GM18502 (cell line): ENCODE measurements around the gene WWTR1.

Experiments
- ATAC-seq: cut with Tn5 transposase; IDR thresholded peaks from one replicate; pipeline ENCODE4 v1.9.1; 2021; ENCODE audit warnings: mild to moderate bottlenecking; ENCODE audit not compliant: unreplicated experiment, poor library complexity

Gene WWTR1

DNA sequence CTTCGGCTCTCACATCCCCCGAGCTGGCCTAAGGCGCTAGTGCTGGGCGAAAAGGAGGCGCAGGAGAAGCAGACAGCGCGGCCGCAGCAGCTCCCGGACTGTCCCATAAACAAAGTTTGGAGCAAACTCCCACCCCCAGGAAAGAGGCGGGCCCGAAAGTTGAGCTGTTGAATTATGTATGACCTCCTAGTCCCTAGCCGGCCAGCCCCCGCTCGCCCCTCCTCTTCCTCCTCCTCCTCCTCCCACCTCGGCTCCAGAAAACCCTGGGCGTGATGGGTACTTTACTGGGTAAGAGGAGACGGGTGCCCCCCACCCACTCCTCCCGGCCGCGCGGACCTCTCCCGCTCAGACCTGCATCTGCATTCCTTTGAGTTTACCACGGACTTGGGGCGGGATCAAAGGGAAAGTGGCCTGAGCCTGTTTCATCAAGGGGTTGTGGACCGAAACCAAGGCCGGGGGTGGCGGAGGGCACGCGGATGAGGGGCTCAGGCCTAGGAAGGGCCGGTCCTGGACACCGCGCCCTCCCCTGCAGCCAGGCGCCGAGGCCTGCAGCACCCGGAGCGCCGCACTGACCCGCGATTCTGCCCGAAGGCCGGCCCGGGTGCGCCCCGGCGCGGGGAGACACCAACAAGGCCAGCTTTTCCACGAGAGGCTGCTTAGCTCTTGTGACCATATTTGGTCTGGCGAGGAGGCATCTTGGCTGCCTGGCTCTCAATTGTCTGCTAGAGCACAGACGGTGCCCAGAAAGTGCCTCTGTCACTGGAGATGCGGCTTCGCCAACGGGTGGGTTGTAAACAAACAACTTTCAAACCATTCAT is at the start of gene WWTR1:
Gene WWTR1, minus strand, starts transcription at position 100 of the 818 bp plus-strand sequence. CDS start 719 bp downstream, outside the sequence.
- peak; percentile 82 for ATAC-seq

- ATAC-seq = no peak
These were observed 49.1 kb upstream of the WWTR1 start for GRCh38 chr3:149706905-149707304.

GRCh38 chr3:149705416-149705815 is 47.6 kb upstream of the WWTR1 start:
- no peak for ATAC-seq

DNA sequence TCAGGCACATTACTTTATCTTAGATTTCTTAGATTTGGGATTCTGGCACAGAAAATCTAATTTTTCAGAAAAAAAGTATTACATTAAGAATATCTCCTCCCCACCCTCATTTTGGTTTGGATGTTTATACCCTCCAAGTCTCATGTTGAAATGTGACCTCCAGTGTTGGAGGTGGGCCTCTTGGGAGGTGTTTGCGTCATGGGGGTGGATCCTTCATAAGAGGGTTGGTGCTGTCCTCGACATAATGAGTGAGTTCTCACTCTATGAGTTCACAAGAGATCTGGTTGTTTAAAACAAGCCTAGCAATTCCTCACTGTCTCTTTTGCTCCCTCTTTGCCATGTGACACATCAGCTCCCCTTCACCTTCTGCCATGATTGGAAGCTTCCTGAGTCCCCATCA is 45.6 kb upstream of the WWTR1 start:
- no peak for ATAC-seq

DNA sequence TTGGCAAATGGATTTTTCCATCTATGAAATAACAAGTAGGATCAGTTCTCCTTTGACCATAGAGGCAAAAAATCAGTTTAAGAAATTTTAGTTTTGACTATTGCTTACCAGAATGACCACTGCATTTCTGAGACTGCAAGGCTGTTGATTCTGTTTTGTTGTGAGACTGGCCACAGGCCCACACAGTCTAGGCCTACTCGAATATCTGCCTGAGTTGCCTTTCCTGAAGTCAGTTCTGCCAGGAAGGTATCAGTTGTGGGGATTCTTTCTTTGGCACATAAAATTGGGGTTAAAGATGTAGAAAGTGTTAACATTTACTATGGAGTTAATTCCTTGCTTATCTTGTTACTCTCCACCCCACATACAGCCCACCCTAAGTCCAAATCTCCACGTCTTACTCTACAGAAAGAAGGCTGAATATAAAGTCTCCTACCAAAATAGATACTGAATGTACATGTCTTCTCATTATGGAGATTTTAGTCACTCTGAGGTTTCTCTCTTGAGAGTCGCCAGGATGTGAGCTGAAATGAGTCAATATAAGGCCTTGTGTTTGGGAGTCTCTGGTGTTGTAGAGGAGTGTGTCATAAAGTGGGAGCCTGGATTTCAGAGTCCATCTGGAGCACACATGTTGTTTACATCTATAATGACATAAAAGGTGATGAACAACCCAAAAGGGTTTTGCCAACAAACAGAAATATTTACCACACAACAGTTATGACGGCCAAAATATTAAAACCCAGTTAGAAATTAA is 45.0 kb upstream of the WWTR1 start:
- ATAC-seq = peak; percentile 38

DNA sequence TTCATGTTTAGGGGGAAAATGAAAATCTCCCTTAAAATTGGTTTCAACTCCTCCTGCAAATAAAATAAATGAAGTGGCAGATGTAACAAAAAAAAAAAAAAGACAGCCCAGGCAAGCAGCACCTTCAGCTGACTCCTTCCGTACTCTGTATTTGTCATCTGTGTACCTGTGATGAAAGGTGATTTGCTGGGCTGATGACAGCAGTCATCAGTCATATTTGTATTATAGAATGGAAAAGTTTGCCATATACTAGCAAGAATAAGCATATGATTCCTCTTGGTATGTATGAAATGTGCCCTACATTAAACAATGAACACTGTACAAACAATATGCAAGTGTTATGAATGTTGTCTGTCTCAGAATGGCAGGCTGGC is 44.1 kb upstream of the WWTR1 start:
- no peak for ATAC-seq

- ATAC-seq = no peak
These were observed 43.6 kb upstream of the WWTR1 start for GRCh38 chr3:149701206-149701976.

DNA sequence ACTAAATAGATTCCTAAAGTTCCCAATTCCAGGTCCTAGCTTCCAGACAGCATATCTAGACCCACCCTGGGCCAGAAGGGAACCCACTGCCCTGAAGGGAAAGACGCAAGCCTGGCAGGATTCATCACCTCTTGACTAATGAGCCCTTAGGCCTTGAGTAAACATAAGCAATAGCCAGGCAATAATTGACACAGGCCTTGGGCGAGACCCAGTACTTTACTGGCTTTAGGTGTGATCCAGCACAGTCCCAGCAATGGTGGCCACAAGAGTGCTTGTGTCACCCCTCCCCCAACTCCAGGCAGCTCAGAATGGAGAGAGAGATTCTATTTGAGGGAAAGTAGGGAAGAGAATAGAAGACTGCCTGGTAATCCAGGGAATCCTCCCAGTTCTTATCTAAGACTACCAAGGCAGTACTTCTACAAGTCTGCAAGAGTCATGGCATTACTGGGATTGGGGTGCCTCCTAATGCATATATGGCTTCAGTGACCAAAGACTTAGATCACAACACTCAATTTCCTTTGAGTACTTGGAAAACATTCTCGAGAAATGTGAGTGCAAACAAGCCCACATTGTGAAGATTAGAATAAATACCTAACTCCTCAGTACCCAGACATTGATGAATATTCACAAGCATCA is 30.4 kb upstream of the WWTR1 start:
- no peak for ATAC-seq

- no peak for ATAC-seq
These were observed 29.2 kb upstream of the WWTR1 start for GRCh38 chr3:149686996-149687395.

DNA sequence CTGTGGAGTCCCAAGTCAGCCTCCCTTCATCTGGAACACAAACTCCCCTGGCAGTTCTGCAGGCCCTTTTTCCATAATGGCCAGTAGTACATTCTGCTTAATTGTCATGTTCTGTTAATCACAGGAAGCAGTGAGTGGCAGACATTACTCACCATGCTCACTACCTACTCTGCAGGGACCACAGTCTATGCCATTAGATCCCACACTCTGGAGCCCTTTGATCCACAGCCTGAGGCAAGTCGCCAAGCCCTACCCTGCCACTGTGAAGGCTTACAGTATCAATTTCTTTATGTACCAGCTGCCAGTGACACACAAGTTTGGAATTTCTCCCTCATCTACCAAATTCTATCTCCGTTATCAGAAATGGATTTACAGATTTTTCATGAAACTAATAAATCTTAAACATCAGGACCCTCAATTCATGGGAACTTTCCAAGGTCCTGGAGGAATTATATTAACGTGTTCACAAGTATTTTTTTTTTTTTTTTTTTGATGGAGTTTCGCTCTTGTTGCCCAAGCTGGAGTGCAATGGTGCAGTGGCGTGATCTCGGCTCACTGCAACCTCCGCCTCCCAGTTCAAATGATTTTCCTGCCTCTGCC is 20.6 kb upstream of the WWTR1 start:
- ATAC-seq = no peak

DNA sequence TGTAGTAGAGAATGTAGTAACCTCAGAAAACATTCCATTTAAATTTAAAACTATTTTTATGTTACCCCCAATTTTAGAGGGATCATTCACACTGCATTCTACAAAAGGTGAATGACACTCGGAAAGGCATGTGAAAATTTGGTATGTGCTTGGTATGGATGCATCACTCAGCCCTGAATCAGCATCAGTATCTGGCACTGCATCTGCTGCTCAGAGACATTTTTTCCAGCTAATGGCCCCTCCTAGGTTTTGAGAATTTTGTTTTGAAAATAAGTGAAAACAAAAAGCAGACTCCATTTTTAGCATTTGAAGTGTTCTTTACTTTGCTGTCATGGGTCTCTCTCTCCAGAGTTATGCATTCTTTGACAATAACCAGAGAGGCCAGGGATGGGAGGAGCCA is 15.6 kb upstream of the WWTR1 start:
- ATAC-seq = no peak

- ATAC-seq = no peak
These were observed 13.1 kb upstream of the WWTR1 start for GRCh38 chr3:149670742-149671492.

DNA sequence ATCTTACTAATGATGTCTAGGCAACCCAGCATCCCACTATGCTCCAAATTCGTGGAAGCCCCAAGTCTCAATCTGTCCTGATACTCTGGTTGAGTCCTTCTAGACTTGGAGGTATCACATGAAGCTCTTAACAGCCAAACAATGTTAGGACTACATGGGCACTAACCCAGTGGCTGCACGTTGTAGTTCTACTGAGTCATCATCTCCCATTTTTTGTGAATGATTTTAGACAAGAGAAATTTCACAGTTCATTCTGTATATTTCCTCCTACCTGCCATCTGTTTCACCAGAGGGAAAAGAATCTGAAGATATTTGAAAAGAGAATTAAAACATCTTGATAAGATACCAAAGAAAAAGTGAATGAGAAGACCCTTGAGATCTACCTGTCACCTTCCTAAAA is 9.8 kb upstream of the WWTR1 start:
- ATAC-seq = no peak

GRCh38 chr3:149663966-149664365 is 6.1 kb upstream of the WWTR1 start:
- no peak for ATAC-seq

- no peak for ATAC-seq
These were observed 4.5 kb upstream of the WWTR1 start for GRCh38 chr3:149662240-149662887.

DNA sequence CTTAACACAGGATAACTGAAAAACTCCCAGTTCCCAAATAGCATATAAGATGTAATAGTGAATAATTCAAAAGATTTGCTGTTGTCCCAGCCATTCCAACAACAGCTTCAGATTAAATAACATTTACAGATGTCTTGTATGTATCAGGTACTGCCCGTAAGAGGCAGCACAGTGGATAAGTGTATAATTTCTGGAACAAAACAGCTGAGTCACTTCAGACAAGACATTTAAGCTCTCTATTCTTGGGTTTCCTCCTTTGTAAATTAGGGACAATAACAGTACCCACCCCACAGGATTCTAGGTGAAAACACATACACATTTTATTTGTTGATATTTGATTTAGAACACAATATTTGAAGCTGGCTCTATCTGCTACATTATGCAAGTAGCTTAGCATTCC is 2.6 kb upstream of the WWTR1 start:
- no peak for ATAC-seq

DNA sequence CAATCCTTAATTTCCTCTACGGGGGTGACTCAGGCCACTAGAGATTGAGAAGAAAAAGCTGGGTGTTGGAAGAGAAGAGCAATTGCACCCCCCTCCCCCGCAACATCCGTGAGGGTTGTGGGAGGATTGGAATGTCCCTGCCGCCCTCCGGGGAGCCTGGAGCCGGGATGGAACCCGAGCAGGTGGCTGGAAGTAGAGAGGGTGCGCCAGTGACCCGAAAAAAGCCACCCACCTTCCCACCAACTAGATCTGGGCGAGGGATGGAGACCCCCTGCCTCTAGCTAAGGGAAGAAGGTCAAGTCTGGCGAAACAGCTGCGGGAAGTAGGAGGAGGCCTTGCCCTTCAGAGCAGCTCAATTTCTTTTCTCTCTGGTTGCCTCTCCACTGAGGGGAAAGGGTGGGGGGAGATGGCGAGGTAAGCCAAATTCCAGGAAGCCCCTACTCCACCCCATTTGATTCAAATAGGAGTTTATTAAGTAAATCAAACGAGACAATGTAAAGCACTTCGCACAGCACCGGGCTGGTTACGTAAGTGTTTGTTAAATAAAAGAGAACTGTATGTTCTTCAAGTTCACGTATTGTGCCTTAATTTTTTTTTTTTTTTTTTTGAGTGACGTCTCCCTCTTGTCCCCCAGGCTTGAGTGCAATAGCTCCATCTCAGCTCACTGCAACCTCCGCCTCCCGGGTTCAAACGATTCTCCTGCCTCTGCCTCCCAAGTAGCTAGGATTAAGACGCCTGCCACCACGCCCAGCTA is 1.1 kb upstream of the WWTR1 start:
- peak; percentile 21 for ATAC-seq

DNA sequence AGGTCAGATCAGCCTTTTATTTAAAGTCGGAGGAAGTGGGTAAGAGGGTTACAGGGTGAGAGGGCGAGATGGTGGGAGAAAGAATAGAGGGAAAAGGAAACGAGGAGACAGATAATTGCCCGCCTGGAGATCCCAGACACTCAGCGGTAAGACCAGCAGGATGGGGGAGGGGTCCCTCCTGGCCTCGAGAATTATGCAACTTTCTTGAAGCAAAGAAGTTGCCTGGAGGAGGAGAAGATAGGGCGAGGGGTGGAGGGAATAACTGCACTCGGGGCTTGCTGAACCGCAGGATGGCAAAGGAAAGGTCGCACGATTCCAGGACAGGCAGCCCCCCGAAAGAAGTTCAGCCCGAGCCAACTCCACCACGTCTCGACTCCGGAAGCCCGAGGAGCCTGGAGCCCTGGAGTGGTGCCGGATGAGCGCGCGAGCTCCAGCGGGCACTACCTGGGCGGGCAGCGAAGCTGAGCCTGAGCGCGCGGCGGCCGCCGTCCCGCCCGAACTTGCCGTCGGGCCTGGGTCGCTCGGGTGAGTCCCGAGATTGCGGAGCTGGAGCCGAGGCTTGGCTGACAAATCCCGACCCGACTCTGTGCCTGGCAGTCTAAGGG is 402 bp downstream of the WWTR1 start:
- peak; percentile 32 for ATAC-seq
